ENCODE results near the gene ZFP64.
A peak's percentile ranks its signal among the peaks of the same experiment; 100 is the strongest.
"Not testable (repeated sequence)": the region's sequence is repeated elsewhere in the genome, so short reads cannot be mapped to it uniquely, and the experiment has no call there.

Gene ZFP64

GRCh38 chr20:52160049-52160570 lies 31.5 kb downstream of the ZFP64 start:
- no peak for DNase-seq (ENCODE audit: low spot score)

GRCh38 chr20:52154575-52154974 lies 37.0 kb downstream of the ZFP64 start:
- no peak for DNase-seq (ENCODE audit: low spot score)

GRCh38 chr20:52153896-52154295 lies 37.7 kb downstream of the ZFP64 start:
- DNase-seq (ENCODE audit: low spot score): no peak

GRCh38 chr20:52152921-52153320 lies 38.7 kb downstream of the ZFP64 start:
- DNase-seq (ENCODE audit: low spot score): no peak

GRCh38 chr20:52152416-52152815 lies 39.2 kb downstream of the ZFP64 start:
- no peak for DNase-seq (ENCODE audit: low spot score)

GRCh38 chr20:52150440-52151258 lies 40.9 kb downstream of the ZFP64 start:
- peak; percentile 65 for DNase-seq (ENCODE audit: low spot score)

GRCh38 chr20:52145587-52145986 lies 46.0 kb downstream of the ZFP64 start:
- no peak for DNase-seq (ENCODE audit: low spot score)

- DNase-seq (ENCODE audit: low spot score): no peak
Measured at GRCh38 chr20:52143277-52143676, 48.3 kb downstream of the ZFP64 start.

GRCh38 chr20:52142757-52143156 lies 48.8 kb downstream of the ZFP64 start:
- DNase-seq (ENCODE audit: low spot score): no peak

GRCh38 chr20:52139986-52140385 lies 51.6 kb downstream of the ZFP64 start:
- DNase-seq (ENCODE audit: low spot score): no peak

GRCh38 chr20:52137850-52138249 lies 53.7 kb downstream of the ZFP64 start:
- no peak for DNase-seq (ENCODE audit: low spot score)

- DNase-seq (ENCODE audit: low spot score): not testable (repeated sequence)
Measured at GRCh38 chr20:52133714-52134113, 57.9 kb downstream of the ZFP64 start.

GRCh38 chr20:52132337-52132736 lies 59.2 kb downstream of the ZFP64 start:
- DNase-seq (ENCODE audit: low spot score): no peak

- no peak for DNase-seq (ENCODE audit: low spot score)
Measured at GRCh38 chr20:52131048-52131643, 60.4 kb downstream of the ZFP64 start.

- DNase-seq (ENCODE audit: low spot score): no peak
Measured at GRCh38 chr20:52130406-52130805, 61.2 kb downstream of the ZFP64 start.

- DNase-seq (ENCODE audit: low spot score): no peak
Measured at GRCh38 chr20:52129611-52130010, 62.0 kb downstream of the ZFP64 start.

- no peak for DNase-seq (ENCODE audit: low spot score)
Measured at GRCh38 chr20:52127309-52127708, 64.3 kb downstream of the ZFP64 start.

GRCh38 chr20:52124821-52125220 lies 66.8 kb downstream of the ZFP64 start:
- DNase-seq (ENCODE audit: low spot score): no peak

GRCh38 chr20:52118696-52119095 lies 72.9 kb downstream of the ZFP64 start:
- no peak for DNase-seq (ENCODE audit: low spot score)

GRCh38 chr20:52118016-52118623 lies 73.5 kb downstream of the ZFP64 start:
- DNase-seq (ENCODE audit: low spot score): no peak

GRCh38 chr20:52110456-52110855 lies 81.1 kb downstream of the ZFP64 start:
- no peak for DNase-seq (ENCODE audit: low spot score)

- DNase-seq (ENCODE audit: low spot score): no peak
Measured at GRCh38 chr20:52105442-52106422, 85.8 kb downstream of the ZFP64 start.
